ENCODE results near the gene GDI1. TPM values are rescaled to one million over a fixed set of nuclear protein-coding genes. Genes with fewer than 3 reads are reported as not detected.
A peak's percentile ranks its signal among the peaks of the same experiment; 100 is the strongest.

The GDI1 gene
- total and polyA plus RNA-seq, 2 of the 4 experiments (the other 2 are of a cell fraction), result 113 to 291 TPM

GRCh38 chrX:154483325-154483724, 46.4 kb downstream of the GDI1 start:
- ATAC-seq (ENCODE audit: low read depth), result no peak
- Histone ChIP-seq H3K4me2 (ENCODE audit: low read depth, low read length) (no peak overlapping the region), H2AK9ac (replicated peaks; ENCODE audit: low read depth, low read length, poor library complexity) (peak overlapping the region; percentile 47), H3K9ac (ENCODE audit: low read depth, low read length) (no peak overlapping the region), H3K27me3 (ENCODE audit: control insufficient read depth, insufficient read depth, low read length) (no peaks in the 10 kb centered on the region), H3K9me1 (ENCODE audit: insufficient read depth, low read length) (no peaks in the 10 kb centered on the region), H3K23ac (ENCODE audit: low read depth, low read length) (no peak overlapping the region), H3K79me1 (ENCODE audit: low read depth in 1 of 2, low read length in 2 of 2) (peaks cover 3 to 23% of the 10 kb centered on the region in 2 experiments; a peak in 3 of 4 replicates), H3K4ac (ENCODE audit: low read depth, low read length) (no peak overlapping the region), H2BK20ac (ENCODE audit: low read depth, low read length) (no peak overlapping the region), H4K20me1 (ENCODE audit: insufficient read depth, low read length) (peaks cover 4% of the 10 kb centered on the region; the same call in 1 of the 2 replicates), H3K9me3 (ENCODE audit: control insufficient read depth, insufficient read depth, low read length) (no peaks in the 10 kb centered on the region), H3K14ac (replicated peaks; ENCODE audit: low read depth, low read length) (no peak overlapping the region), H2BK120ac (ENCODE audit: low read depth, low read length) (no peak overlapping the region), H4K8ac (ENCODE audit: low read depth in 2 of 2, low read length in 2 of 2) (no peak overlapping the region), H2AK5ac (ENCODE audit: low read depth, low read length) (no peak overlapping the region), H3K36me3 (ENCODE audit: control insufficient read depth, insufficient read depth, low read length) (peaks cover 14% of the 10 kb centered on the region; the same call in 1 of the 2 replicates), H3K4me1 (ENCODE audit: control insufficient read depth, insufficient read depth, low read length) (peaks cover 2% of the 10 kb centered on the region; the same call in 1 of the 2 replicates), H3K27ac (ENCODE audit: insufficient read depth, low read length) (no peak overlapping the region), H3K56ac (ENCODE audit: extremely low read depth, insufficient read depth, low read length) (no peak overlapping the region), H2BK5ac (ENCODE audit: low read depth, low read length, poor library complexity, severe bottlenecking) (no peak overlapping the region), H3K4me3 (ENCODE audit: insufficient read depth, low read depth, low read length) (no peak overlapping the region), H2BK15ac (ENCODE audit: low read depth, low read length) (no peak overlapping the region), H4K91ac (ENCODE audit: insufficient read depth, low read depth, low read length) (no peak overlapping the region), H3K18ac (ENCODE audit: low read depth, low read length) (no peak overlapping the region), H4K5ac (ENCODE audit: low read depth, low read length) (no peak overlapping the region), H2AFZ (replicated peaks; ENCODE audit: low read length, poor library complexity) (no peak overlapping the region)
- in situ Hi-C loops (cut with MboI; ENCODE audit: low sequenced_read_pairs), result no loop called here
- TF ChIP-seq RCOR1 (IDR thresholded peaks at IDR 0.05; ENCODE audit: insufficient replicate concordance, low read length) (no peak), CEBPB (IDR thresholded peaks at IDR 0.05; ENCODE audit: low read depth, low read length) (no peak), CHD1 (IDR thresholded peaks at IDR 0.05; ENCODE audit: low read depth, low read length) (no peak), BHLHE40 (IDR thresholded peaks at IDR 0.05; ENCODE audit: low read depth, low read length) (no peak), MAZ (IDR thresholded peaks at IDR 0.05; ENCODE audit: borderline replicate concordance, low read depth, low read length) (no peak), NFE2L2 (IDR thresholded peaks at IDR 0.05; ENCODE audit: low read depth, low read length) (no peak), CTCF (conservative IDR thresholded peaks at IDR 0.05; ENCODE audit: low read depth, low read length) (no peak)
- TF ChIP-seq, protein P1, sequence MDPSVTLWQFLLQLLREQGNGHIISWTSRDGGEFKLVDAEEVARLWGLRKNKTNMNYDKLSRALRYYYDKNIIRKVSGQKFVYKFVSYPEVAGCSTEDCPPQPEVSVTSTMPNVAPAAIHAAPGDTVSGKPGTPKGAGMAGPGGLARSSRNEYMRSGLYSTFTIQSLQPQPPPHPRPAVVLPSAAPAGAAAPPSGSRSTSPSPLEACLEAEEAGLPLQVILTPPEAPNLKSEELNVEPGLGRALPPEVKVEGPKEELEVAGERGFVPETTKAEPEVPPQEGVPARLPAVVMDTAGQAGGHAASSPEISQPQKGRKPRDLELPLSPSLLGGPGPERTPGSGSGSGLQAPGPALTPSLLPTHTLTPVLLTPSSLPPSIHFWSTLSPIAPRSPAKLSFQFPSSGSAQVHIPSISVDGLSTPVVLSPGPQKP (IDR thresholded peaks at IDR 0.05; ENCODE audit: borderline replicate concordance, low read depth, low read length), result no peak
- TF ChIP-seq, protein P2, sequence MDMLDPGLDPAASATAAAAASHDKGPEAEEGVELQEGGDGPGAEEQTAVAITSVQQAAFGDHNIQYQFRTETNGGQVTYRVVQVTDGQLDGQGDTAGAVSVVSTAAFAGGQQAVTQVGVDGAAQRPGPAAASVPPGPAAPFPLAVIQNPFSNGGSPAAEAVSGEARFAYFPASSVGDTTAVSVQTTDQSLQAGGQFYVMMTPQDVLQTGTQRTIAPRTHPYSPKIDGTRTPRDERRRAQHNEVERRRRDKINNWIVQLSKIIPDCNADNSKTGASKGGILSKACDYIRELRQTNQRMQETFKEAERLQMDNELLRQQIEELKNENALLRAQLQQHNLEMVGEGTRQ (IDR thresholded peaks at IDR 0.05; ENCODE audit: low read depth, low read length), result no peak
- no TSS peak for BruUV-seq (replicated peaks)
- no peak for DNase-seq
- intact Hi-C loops (cut with micrococcal nuclease), result no loop called here
- ChIA-PET CTCF (no interaction called here), POLR2A (ENCODE audit: unreplicated experiment) (no interaction called here)
- 49% methylated on average over 4 of the region's 7 CpGs; no CpG with 5 or more reads in 1 of the 2 experiments for WGBS, 2 experiments (ENCODE audit: extremely low coverage in 2 of 2, insufficient read length in 1 of 2)
- dilution Hi-C loops (cut with HindIII; ENCODE audit: low sequenced_read_pairs, unreplicated experiment), result no loop called here
